Measurements from ENCODE around the gene NRARP. TPM values are rescaled to one million over a fixed set of nuclear protein-coding genes. Genes with fewer than 3 reads are reported as not detected.
A peak's percentile ranks its signal among the peaks of the same experiment; 100 is the strongest.

Gene NRARP
- total RNA-seq, 2 experiments from 2014 or later, result 3.3 to 4.4 TPM

DNA sequence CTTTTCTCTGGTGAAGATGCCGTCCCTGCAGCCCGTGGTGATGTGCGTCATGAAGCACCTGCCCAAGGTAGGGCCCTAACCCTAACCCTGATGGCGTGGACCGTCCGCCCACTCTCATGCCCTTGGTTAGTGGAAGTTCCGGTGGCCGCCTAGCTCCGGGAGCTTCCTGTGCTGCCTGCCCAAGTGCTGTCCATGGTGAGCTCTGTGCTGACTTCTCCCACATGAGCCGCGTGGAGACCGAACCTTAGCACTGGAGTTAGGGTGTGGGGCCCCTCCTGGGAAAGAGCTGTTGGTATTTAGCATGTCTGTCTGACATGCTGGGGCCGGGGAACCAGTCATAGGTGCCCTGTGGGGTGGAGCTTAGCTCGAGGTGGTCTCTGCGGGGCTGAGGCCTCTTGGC, 45.7 kb downstream of the NRARP start:
- ATAC-seq, result no peak
- POLR2A ChIA-PET, result interaction anchor here (0.8 to 7.2 kb wide), 6 partner anchors 11 to 141 kb away, joined by 3 to 113 read pairs (median 4); partner anchors contain the start of gene TUBB4B
- Mint-ChIP-seq H3K27me3 (no peaks in the 10 kb centered on the region), H3K4me1 (ENCODE audit: low read depth) (peaks cover 14% of the 10 kb centered on the region), H3K27ac (no peak overlapping the region), H3K4me3 (peak overlapping the region; percentile 83), H3K9me3 (no peaks in the 10 kb centered on the region), H3K36me3 (ENCODE audit: low read depth) (peaks cover 10% of the 10 kb centered on the region)
- TF ChIP-seq, protein P1, sequence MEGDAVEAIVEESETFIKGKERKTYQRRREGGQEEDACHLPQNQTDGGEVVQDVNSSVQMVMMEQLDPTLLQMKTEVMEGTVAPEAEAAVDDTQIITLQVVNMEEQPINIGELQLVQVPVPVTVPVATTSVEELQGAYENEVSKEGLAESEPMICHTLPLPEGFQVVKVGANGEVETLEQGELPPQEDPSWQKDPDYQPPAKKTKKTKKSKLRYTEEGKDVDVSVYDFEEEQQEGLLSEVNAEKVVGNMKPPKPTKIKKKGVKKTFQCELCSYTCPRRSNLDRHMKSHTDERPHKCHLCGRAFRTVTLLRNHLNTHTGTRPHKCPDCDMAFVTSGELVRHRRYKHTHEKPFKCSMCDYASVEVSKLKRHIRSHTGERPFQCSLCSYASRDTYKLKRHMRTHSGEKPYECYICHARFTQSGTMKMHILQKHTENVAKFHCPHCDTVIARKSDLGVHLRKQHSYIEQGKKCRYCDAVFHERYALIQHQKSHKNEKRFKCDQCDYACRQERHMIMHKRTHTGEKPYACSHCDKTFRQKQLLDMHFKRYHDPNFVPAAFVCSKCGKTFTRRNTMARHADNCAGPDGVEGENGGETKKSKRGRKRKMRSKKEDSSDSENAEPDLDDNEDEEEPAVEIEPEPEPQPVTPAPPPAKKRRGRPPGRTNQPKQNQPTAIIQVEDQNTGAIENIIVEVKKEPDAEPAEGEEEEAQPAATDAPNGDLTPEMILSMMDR (IDR thresholded peaks at IDR 0.05), result no peak
- intact Hi-C loops (cut with micrococcal nuclease), result no loop called here
- CTCF ChIA-PET, result interaction anchor here (1.0 to 1.5 kb wide), 5 partner anchors 16 to 160 kb away, joined by 3 to 13 read pairs (median 3); no protein-coding TSS in a partner anchor
- no peak for DNase-seq

DNA sequence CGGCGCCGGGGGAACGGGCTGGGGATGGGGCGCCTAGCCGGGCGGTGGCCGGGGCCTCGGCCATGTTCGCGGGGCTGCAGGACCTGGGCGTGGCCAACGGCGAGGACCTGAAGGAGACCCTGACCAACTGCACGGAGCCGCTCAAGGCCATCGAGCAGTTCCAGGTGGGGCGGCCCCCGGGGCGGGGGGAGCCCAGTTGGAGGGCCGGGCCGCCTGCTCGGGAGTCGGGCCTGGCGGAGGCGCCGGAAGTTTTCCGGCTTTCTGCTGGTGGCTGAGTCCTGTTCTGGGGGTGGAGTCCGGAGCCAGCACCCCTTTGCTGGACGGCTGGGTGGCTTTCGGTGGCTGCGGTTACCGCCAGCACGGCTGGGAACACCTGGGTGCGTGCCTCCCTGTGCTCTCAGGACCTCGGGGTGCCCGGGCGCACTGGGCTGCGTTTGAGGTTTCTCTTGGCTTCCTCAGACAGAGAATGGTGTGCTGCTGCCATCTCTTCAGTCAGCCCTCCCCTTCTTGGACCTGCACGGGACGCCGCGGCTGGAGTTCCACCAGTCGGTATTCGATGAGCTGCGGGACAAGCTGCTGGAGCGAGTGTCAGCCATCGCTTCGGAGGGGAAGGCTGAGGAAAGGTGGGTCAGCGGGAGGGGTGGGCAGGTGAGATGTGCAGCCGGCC, 46.5 kb downstream of the NRARP start:
- H3K4me1 Mint-ChIP-seq (ENCODE audit: low read depth), result peaks cover 14% of the 10 kb centered on the region
- no peak for ATAC-seq
- ChIA-PET POLR2A (interaction anchor here (0.8 to 7.2 kb wide), 7 partner anchors 10 to 140 kb away, joined by 3 to 113 read pairs (median 3); partner anchors contain the start of genes NRARP and TUBB4B), CTCF (interaction anchor here (1.0 to 2.5 kb wide), 5 partner anchors 14 to 31 kb away, joined by 3 to 19 read pairs (median 11); partner anchors contain the start of gene TUBB4B)
- TF ChIP-seq, protein P1 (IDR thresholded peaks at IDR 0.05), result no peak
- H3K27ac Mint-ChIP-seq, result peak overlapping the region; percentile 79
- no peaks in the 10 kb centered on the region for H3K9me3 Mint-ChIP-seq
- H3K27me3 Mint-ChIP-seq, result no peaks in the 10 kb centered on the region
- peak; percentile 39 for DNase-seq
- intact Hi-C loops (cut with micrococcal nuclease), result no loop called here
- peaks cover 10% of the 10 kb centered on the region for H3K36me3 Mint-ChIP-seq (ENCODE audit: low read depth)
- H3K4me3 Mint-ChIP-seq, result peak overlapping the region; percentile 83

DNA sequence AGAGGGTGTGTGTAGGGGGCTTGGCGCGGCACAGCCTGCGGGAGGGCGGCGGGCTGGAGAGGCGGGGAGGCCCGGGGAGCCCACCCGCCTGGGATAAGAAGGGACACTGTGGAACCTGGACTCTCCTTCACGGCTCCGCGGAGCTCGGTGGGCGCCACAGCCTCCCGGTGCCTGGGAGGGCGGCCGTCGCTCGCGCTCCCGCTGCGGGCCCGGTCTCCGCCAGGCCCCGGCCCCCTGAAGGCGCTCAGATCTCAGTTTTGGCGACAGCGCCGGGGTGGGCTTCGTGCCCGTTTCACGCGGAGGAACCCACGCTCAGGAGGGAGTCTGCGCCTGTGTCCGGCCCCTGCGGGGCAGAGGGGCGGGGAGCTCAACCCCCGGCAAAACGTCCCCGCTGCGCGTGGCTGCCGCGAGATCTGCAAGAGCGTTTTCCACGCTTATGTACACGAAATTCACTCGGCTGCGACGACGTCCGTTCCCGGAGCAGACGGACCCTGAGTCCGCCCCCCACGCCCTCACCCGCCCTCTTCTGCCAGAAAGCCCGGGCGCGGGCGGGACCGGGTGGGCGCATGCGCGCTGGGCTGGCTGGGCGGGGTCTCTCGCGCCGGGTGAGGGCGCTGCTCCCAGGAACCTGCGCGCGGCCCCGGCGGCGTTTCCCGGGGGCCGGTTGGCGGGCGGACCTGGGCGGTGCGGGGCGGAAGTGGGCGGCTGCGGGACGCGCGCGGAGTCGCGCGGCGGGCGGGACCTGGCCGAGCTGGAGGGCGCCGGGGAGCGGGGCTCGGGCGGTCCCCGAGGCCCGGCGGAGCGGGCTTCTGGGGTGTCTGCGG, 47.2 kb downstream of the NRARP start, which contains the start of gene NELFB:
Gene NELFB, plus strand, starts transcription at position 704 of the 824 bp plus-strand sequence.
- peak; percentile 93 for DNase-seq
- Mint-ChIP-seq H3K27ac (peak within 1 kb of the TSS; percentile 79), H3K4me1 (ENCODE audit: low read depth) (peaks cover 14% of the 10 kb centered on the region), H3K4me3 (peak within 1 kb of the TSS; percentile 83), H3K9me3 (no peaks in the 10 kb centered on the region), H3K36me3 (ENCODE audit: low read depth) (peaks cover 10% of the 10 kb centered on the region), H3K27me3 (no peaks in the 10 kb centered on the region)
- intact Hi-C loops (cut with micrococcal nuclease), result no loop called here
- TF ChIP-seq, protein P1 (IDR thresholded peaks at IDR 0.05), result no peak
- POLR2A ChIA-PET, result interaction anchor here (0.8 to 7.2 kb wide), 8 partner anchors 9 to 57 kb away, joined by 3 to 113 read pairs (median 4); partner anchors contain the start of genes NRARP, RNF224 and TUBB4B
- peak; percentile 94 for ATAC-seq
- CTCF ChIA-PET, result interaction anchor here (0.9 to 2.5 kb wide), 5 partner anchors 14 to 168 kb away, joined by 3 to 19 read pairs (median 4); partner anchors contain the start of genes EXD3, NOXA1 and TUBB4B

DNA sequence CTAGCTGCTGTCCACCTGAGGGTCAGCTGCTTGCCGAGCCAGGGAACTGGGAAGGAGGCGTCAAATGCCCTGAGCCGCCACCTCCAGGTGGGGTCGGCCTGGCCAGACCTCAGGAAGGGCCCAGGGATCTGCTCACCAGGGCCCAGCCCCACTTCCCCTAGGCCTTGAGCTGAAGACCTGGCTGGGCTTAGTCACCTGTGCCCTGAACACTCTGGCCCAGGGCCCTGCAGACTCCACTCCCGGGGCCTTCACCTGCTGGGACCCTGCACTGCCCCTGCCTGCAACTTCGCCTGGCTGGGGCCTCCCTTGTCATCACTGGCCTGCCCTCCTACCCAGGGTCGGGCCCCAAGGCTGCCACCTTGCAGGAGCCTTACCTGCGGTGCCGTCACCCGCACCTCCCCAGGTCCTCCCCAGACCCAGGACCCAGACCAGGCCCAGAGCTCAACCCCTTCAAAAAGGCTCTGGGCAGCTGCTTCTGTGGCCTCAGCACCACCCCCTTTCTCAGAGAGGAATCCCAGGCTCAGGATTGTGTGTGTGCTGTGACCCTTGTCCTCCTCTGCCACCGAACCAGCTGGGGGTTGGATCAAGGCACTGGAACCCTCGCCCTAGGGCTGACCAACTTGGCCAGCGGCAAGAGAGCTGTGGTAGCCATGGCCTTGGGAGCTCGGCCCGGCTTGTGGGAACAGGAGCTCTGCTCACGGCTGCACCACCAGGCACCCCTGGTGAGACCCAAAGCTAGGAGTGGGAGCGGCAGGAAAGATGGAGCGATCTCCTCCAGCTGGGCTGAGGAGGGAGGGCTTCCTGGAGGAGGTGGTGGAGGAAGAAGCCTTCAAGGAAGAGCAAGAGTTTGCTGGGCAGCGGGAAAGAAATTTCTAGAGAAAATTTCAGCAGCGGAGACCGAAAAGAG, 48.1 kb downstream of the NRARP start:
- TF ChIP-seq, protein P1 (IDR thresholded peaks at IDR 0.05), result no peak
- ChIA-PET CTCF (interaction anchor here (0.9 to 2.5 kb wide), 6 partner anchors 13 to 169 kb away, joined by 3 to 19 read pairs (median 4); partner anchors contain the start of genes EXD3, NOXA1, RNF224 and TUBB4B), POLR2A (interaction anchor here (0.8 to 7.2 kb wide), 4 partner anchors 10 to 56 kb away, joined by 3 to 113 read pairs (median 4); partner anchors contain the start of genes RNF224 and TUBB4B)
- Mint-ChIP-seq H3K9me3 (no peaks in the 10 kb centered on the region), H3K4me3 (peak overlapping the region; percentile 83), H3K36me3 (ENCODE audit: low read depth) (peaks cover 10% of the 10 kb centered on the region), H3K4me1 (ENCODE audit: low read depth) (peaks cover 14% of the 10 kb centered on the region), H3K27ac (peak overlapping the region; percentile 69), H3K27me3 (no peaks in the 10 kb centered on the region)
- ATAC-seq (no peak), DNase-seq (no peak)
- intact Hi-C loops (cut with micrococcal nuclease), result no loop called here

Data from activated CD8-positive, alpha-beta T cell treated with anti-CD3 and anti-CD28 coated beads for 36 hours (primary cell).